Testis (tissue), 2 donors: ENCODE measurements around the gene MSI2.

Source experiments
- POLR2A ChIP-seq: fragments of 450-650 bp; IDR thresholded peaks from one replicate; pipeline ENCODE4 v1.6.1; 2017; ENCODE audit warnings: antibody characterized with exemption, mild to moderate bottlenecking, moderate library complexity
- TF ChIP-seq, protein P1 (sequence below), 3 experiments: fragments of 450-650 bp in 2 of 3; fragments of 200-600 bp in 1 of 3; sonication (generic) in 1 of 3; IDR thresholded peaks; one replicate each; pipeline ENCODE4 v1.5.1; 2016 to 2019; ENCODE audit warnings: antibody characterized with exemption in 3 of 3, mild to moderate bottlenecking in 2 of 3, moderate library complexity in 1 of 3

DNA sequence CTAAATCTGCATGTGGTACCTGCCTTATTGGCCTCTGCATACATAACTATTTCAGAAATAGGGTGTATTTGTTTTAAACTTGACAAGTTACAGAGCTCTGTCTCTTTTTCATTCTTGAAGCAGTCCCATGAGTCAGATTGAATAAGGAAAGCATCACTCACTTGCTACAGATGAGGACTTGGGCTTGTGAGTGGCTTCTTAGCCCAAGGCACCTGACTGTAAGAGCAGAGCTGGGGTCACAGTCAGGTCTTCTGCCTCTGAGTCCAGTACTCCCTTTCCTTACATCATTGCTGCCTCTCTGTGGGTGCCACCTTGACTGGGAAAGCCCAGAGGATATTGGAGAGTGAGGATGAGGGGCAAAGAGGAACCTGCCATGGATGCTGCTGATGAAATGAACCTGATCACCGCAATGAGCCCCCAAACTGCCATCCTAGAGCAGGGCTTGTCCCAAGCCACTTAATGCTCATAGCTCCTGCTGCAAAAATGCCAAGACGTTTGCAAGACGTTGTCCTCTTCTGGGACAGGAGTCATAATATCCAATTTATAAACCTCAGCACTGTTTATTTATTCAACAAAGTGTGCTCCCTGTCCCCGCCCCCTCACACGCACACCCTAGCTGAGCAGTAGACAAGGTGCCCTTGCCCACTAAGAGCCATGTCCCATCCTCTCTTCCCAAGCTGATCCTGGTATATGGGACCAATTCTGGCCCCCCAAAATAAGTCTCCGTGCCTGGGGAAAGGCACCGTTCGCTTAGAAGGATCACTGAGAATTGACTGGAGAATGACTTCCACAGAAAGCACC is 414.6 kb downstream of the MSI2 start:
- TF ChIP-seq, protein P1, sequence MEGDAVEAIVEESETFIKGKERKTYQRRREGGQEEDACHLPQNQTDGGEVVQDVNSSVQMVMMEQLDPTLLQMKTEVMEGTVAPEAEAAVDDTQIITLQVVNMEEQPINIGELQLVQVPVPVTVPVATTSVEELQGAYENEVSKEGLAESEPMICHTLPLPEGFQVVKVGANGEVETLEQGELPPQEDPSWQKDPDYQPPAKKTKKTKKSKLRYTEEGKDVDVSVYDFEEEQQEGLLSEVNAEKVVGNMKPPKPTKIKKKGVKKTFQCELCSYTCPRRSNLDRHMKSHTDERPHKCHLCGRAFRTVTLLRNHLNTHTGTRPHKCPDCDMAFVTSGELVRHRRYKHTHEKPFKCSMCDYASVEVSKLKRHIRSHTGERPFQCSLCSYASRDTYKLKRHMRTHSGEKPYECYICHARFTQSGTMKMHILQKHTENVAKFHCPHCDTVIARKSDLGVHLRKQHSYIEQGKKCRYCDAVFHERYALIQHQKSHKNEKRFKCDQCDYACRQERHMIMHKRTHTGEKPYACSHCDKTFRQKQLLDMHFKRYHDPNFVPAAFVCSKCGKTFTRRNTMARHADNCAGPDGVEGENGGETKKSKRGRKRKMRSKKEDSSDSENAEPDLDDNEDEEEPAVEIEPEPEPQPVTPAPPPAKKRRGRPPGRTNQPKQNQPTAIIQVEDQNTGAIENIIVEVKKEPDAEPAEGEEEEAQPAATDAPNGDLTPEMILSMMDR (IDR thresholded peaks at IDR 0.05) = no peak
- TF ChIP-seq POLR2A = no peak
